Activated T-cell treated with anti-CD3 and anti-CD28 coated beads for 1 hour (primary cell): Measurements from ENCODE around the gene DNAH6.
"Not testable (repeated sequence)": the region's sequence is repeated elsewhere in the genome, so short reads cannot be mapped to it uniquely, and the experiment has no call there.

Experiments used
- DNase-seq: peaks from one replicate; pipeline ENCODE4 v3.0.0-alpha.2; 2020; ENCODE audit warnings: low read depth

The DNAH6 gene

GRCh38 chr2:84839851-84840250 is 323.6 kb downstream of the DNAH6 start:
- no peak for DNase-seq

- no peak for DNase-seq
Measured at GRCh38 chr2:84840306-84840705, 324.0 kb downstream of the DNAH6 start.

- DNase-seq = no peak
Measured at GRCh38 chr2:84841577-84841976, 325.3 kb downstream of the DNAH6 start.

GRCh38 chr2:84844141-84844540 is 327.8 kb downstream of the DNAH6 start:
- no peak for DNase-seq

- DNase-seq = no peak
Measured at GRCh38 chr2:84846041-84846663, 329.9 kb downstream of the DNAH6 start.

- DNase-seq = no peak
Measured at GRCh38 chr2:84846741-84847142, 330.4 kb downstream of the DNAH6 start.

- no peak for DNase-seq
Measured at GRCh38 chr2:84847326-84848050, 331.2 kb downstream of the DNAH6 start.

- no peak for DNase-seq
Measured at GRCh38 chr2:84849271-84849952, 333.1 kb downstream of the DNAH6 start.

GRCh38 chr2:84850471-84850870 is 334.2 kb downstream of the DNAH6 start:
- DNase-seq = no peak

GRCh38 chr2:84851876-84852275 is 335.6 kb downstream of the DNAH6 start:
- no peak for DNase-seq

GRCh38 chr2:84854850-84855249 is 338.6 kb downstream of the DNAH6 start:
- no peak for DNase-seq

GRCh38 chr2:84855731-84856130 is 339.4 kb downstream of the DNAH6 start:
- no peak for DNase-seq

- no peak for DNase-seq
Measured at GRCh38 chr2:84856787-84857186, 340.5 kb downstream of the DNAH6 start.

- DNase-seq = no peak
Measured at GRCh38 chr2:84857566-84857965, 341.3 kb downstream of the DNAH6 start.

GRCh38 chr2:84858123-84858522 is 341.8 kb downstream of the DNAH6 start:
- DNase-seq = no peak

GRCh38 chr2:84858937-84859336 is 342.6 kb downstream of the DNAH6 start:
- no peak for DNase-seq

GRCh38 chr2:84861539-84861938 is 345.2 kb downstream of the DNAH6 start:
- no peak for DNase-seq

GRCh38 chr2:84862006-84862405 is 345.7 kb downstream of the DNAH6 start:
- DNase-seq = no peak

GRCh38 chr2:84865181-84865783 is 349.0 kb downstream of the DNAH6 start:
- DNase-seq = no peak

- DNase-seq = no peak
Measured at GRCh38 chr2:84866122-84866521, 349.8 kb downstream of the DNAH6 start.

GRCh38 chr2:84868327-84868726 is 352.0 kb downstream of the DNAH6 start:
- not testable (repeated sequence) for DNase-seq
